Activated gamma-delta T cell treated with Interleukin-2 at 50 U/mL for 16 hours (primary cell): Measurements from ENCODE around the gene INHBB.
"Not testable (repeated sequence)": the region's sequence is repeated elsewhere in the genome, so short reads cannot be mapped to it uniquely, and the experiment has no call there.

Experiments used
- DNase-seq: peaks from one replicate; pipeline ENCODE4 v3.0.0-alpha.2; 2020

Gene INHBB

GRCh38 chr2:120383631-120384340 lies 37.9 kb downstream of the INHBB start:
- no peak for DNase-seq

- no peak for DNase-seq
Observed at GRCh38 chr2:120384486-120385354, 38.8 kb downstream of the INHBB start.

GRCh38 chr2:120385355-120386127 lies 39.6 kb downstream of the INHBB start:
- DNase-seq: no peak

GRCh38 chr2:120388222-120389035 lies 42.5 kb downstream of the INHBB start:
- no peak for DNase-seq

DNA sequence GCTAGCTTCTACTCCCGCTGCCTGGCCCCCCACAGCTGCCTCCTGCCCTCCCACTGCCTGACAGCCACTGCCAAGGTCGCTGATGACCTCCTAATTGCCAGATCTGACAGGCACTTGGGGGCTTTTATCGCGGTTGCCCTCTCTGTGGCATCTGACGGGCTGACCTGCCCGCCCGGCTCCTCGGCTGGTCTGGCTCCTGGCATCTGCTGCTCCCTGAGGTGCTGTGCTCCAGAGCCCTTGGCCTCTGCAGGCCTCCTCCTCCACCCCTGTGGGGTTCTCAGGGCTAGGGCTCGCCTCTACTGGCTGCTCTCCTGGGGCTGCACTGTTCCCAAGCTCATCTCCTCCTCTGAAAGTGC lies 43.1 kb downstream of the INHBB start:
- DNase-seq: no peak

DNA sequence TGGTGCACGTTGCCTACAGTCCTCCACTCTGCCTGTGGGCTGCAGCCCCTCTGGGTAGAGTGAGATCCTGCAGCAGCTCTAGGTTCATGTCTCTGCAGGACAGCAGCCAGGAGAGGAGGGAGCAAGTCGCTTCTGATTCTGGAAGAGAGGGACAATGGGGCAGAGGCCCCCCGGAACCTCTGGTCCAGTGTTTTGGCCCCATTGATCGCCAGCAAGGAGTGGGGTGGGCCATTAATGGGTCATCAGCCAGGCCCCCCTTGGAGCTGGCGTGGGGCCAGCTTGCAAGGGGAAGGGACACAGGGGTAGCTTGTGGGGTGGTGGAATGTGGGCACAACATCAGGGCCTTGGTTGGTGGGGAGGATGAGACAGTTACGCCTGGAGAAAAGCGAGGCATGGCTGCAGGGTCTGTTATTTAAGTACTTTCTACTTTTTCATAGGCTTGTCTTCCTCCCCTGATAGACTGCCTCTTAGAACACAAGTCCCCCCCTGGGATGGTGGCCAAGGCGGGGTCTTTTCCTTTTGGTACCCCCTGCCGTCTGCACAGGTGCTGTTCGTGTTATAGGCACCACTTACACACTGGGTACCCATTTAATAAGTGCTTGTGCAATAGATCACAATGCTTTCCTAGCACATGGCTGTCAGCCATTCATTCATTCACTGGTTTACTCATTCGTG lies 44.6 kb downstream of the INHBB start:
- no peak for DNase-seq

- not testable (repeated sequence) for DNase-seq
Observed at GRCh38 chr2:120391382-120391781, 45.4 kb downstream of the INHBB start.

DNA sequence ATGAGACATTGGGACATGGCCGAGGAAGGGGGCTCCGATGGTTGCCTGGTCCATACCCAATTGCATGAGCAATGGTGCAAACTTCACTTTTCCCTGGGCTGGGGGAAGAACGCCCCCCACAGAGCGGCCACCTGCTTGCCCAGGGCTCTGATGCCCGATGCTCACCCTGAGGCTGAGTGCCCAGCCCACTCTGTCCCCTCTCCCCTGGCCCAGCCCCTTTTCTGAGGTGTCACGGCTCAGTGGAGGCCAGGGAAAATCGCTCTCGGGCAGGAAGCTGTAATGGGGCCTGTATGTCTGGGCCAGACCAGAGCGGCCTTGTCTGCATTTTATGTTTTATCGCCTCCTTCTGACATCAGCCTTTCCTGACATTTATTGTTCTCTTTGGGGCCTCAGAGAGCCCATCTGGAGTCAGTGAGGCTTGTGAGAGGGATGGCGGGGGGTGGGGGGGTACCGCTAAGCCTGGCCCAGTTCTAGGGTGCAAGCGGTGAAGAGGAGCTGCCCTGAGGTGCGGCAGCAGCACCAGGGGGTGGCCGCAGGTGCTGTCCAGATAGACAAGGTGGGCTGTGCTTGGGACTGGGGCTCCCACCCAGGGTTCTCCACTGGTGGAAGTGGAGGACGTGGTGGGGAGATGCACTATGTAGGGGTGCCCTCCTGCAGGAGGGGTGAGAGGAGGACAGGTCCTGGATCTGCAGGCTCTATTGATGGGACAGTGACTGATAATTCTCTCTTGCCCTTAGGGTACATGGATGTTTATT lies 46.2 kb downstream of the INHBB start:
- no peak for DNase-seq

GRCh38 chr2:120392923-120393322 lies 47.0 kb downstream of the INHBB start:
- DNase-seq: no peak

- no peak for DNase-seq
Observed at GRCh38 chr2:120393456-120393855, 47.5 kb downstream of the INHBB start.

GRCh38 chr2:120394764-120395163 lies 48.8 kb downstream of the INHBB start:
- no peak for DNase-seq

- DNase-seq: no peak
Observed at GRCh38 chr2:120395221-120396012, 49.5 kb downstream of the INHBB start.

DNA sequence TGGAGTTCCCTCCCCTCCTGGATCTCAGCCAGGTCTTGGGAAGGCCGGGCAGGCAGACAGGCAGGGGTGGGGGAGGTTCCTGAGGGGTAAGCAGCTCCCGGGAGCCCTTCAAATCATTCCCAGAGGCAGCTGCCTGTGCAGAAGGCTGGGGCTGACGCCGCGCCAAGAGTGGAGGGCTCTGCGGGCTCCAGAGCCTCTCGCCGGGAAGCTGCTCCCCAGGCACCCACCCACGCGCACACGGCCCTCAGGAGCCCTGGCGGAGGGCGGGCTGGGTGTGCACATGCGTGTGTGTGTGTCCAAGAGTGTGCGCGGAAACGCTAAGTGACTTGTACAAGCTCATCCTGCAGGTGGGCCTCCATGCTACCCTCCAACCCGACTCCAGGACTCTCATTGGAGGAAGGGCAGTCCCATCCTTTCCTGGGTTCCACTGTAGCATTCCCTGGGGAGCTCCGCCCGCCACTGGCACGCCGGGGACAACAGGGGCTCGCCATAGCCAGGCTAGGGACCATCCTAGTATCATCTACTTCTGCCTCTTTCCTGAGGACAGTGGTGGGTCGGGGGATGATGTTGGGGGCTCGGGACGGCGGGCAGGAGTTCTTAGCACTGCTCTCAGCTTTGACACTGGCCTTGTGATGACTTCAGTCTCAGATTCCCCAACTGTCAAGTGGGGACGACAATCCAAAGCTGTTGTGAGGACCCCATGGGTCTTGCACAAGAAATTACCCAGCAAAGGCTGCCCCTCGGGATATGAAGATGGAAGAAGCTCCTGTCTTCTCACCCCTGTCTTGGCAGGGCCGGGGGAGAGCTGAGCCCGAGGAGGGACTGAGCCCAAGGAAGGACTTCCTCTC lies 50.3 kb downstream of the INHBB start:
- DNase-seq: no peak

GRCh38 chr2:120396861-120397811 lies 51.2 kb downstream of the INHBB start:
- DNase-seq: no peak

GRCh38 chr2:120398051-120398995 lies 52.4 kb downstream of the INHBB start:
- no peak for DNase-seq

GRCh38 chr2:120398996-120399888 lies 53.3 kb downstream of the INHBB start:
- no peak for DNase-seq
